Measurements from ENCODE around the gene PBX2.

Gene PBX2

DNA sequence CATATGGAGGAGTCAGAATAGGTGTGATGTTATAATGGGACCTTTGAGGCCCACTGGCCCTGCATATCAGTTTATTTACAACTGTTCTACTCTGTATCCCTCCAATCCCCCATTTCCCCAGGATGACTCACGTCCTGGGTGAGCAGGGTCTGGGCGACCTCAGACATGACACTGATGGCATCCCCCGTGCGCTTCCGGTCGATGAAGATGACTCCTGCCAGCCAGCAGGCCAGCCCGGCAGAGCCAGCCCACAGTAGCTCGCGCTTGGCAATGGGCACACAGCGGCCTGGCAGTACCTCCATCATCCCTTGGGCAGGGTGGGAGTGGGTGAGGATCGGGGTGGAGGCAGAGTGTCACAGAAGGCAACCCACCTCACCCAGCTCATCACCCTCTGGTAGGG lies 19.7 kb downstream of the PBX2 start:
- DNase-seq, result no peak

DNA sequence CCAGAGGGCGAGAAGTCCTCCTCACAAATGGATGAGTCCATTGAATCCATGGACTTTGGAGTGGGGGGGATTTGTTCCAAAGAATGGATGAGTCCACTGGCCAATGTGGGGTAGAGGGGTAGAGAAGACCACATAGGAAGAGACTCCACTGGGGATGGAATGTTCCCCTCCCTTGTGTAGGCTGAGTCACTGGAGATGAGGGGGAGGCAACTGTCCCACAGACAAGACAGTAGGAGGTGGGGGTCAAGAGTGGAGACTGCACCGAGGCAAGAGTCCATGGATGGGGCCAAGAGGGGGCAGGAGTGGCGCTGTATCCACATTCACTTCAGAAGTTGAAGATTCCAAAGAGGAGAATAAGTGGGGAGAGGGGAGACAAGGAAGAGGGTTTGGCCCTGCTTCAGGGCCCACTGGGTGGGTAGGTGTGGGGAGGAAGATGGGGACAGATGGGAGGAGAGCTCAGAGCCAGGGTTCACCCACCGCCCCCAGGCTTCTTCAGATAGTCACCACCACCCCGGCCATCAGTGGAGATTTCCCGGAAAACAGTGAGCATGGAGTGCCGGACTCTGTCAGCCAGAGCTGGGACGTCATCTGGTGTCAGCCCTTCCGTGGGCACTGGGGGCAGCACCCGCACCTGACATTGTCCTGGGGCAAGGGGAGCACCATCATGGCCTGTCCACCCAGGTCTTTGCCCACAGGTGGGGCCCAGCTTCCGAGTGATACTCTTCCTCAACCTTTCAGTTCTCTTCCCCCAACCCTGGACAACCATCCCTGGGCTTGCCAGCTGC lies 21.0 kb downstream of the PBX2 start:
- DNase-seq, result no peak

DNA sequence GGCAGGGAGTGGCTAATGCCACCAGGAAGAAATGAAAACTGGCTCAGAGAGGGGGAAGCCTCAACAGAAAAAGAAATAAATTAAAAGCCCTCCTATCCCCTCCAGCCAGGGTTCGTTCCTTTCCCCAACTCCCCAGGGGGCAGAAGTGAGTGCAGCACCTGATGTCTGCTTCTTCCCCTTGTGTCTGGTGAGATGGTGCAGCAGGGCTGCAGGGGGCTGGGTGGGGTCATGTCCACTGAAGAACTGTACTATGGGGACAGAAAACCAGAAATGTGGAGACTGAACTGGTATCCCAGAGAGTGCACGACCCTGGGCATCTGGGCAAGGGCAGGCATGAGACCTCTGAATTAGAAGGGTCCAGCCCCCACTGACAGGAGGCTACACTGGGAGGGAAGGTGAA lies 21.7 kb downstream of the PBX2 start:
- no peak for DNase-seq

DNA sequence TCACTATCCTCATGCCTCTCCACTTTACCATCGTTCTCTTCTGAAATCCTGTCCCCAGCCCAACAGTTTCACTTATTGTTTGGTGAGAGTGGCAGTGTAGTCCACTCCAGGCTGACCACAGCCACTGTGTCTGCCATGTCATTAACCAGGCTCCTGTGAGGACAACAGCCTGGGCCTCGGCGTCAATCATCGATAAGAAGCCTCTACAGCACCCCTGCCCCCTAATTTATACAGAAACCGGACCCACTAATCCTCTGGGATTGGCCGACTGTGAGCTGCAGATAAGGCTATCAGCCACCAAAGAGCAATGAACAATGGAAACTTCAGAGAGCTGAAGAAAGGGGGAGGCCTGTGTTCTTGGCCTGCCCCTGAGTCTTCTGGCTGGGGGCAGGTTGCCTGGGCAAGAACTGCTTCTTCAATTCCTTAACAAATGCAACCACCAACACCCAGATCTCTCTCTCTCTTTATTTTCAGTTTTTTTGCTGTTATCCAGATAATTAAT lies 22.2 kb downstream of the PBX2 start:
- no peak for DNase-seq

DNA sequence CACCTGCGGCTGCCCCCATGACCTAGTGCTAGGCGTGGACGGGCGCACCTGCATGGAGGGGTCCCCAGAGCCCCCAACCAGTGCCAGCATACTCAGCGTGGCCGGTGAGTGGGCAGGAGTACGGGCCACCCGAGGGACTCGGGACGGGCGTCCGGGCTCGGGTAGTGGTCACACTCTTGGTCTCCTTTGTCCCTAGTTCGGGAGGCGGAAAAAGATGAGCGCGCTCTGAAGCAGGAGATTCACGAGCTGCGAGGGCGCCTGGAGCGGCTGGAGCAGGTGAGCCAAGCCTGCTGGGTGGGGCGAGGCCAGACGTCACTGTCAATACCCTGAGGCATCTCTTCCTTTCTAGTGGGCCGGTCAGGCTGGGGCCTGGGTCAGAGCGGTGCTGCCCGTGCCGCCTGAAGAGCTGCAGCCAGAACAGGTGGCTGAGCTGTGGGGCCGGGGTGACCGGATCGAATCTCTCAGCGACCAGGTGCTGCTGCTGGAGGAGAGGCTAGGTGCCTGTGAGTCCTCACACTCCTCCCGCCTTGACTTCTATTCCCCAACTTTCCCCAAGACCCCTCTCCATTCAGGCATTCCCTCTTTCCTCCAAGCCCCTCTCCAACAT lies 22.7 kb downstream of the PBX2 start:
- DNase-seq, result no peak

DNA sequence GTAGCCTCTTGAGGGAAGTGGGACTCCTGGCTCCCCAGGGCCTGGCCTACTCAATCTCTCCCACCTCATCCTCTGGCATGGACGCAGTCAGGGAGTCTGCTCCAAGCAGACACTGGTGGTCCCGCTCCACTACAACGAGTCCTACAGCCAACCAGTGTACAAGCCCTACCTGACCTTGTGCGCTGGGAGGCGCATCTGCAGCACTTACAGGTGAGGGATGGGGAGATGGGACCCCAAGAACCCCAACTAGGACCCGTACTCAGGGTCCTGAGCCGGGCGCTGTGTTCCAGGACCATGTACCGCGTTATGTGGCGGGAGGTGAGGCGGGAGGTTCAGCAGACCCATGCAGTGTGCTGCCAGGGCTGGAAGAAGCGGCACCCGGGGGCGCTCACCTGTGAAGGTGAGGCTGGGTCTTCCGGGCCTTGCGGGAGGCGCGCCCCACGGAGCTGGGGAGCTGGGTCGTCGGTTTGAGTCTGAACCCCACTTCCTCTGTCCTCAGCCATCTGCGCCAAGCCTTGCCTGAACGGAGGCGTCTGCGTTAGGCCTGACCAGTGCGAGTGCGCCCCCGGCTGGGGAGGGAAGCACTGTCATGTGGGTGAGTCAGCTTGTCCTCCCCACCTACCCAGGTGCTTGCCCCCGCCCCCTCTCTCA lies 23.5 kb downstream of the PBX2 start:
- DNase-seq, result no peak

DNA sequence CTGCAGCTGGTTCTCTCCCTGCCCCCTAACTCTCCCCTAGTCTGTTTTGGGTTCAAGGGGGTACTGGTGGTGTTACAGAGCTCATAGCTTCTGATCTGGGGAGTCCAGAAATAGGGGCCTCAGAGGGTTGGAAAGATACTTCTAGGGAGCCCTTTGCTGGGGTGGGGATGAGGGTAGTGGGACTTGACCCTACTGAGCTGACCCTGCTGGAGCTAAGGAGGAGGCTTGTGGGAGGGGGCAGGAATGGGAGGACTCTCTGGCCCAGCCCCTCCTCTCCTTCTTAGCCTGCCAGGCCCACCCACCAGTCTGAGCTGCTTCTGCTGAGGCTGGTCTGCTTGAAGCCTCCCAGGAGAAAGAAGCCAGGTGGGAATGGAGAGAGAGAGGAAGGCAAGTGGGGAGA lies 25.7 kb downstream of the PBX2 start, which contains the start of gene EGFL8:
TSS of gene EGFL8 (plus strand) at position 301 of the 400 bp plus-strand sequence. CDS start 1,571 bp downstream, outside the sequence.
- no peak for DNase-seq

DNA sequence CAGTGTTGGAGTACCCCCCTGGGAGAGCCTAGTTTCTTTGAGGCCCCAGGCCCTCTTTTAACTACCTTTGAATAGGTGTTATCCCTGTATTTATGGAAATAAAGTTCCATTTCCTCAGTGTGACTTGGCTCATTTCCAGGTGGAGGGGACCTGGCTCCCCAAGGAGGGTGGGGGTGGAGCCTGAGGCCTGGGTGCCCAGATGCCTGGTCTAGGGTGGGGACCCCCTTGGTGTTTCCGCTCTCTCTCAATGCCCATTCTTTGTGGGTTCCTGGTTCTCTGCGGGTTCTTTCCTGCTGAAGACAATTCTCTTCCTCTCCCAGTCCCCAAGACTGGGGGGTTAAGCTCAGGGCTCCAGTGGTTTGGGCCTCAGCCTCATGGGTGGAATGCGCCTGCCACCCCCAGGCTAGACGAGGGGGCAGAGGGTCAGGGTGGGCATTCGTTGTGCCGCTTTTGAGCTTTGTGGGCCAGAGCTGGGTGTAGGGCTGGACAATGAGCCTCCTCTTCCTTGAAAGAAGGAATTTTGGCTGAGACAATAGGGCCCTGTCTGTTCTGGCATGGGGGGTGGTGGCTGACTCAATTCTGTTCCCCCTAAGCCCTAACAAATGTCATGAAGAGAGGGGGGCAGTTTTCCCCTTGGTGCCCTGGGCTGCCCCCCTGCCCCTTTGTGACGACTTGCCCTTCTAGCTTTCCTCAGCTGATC lies 26.3 kb downstream of the PBX2 start:
- no peak for DNase-seq

DNA sequence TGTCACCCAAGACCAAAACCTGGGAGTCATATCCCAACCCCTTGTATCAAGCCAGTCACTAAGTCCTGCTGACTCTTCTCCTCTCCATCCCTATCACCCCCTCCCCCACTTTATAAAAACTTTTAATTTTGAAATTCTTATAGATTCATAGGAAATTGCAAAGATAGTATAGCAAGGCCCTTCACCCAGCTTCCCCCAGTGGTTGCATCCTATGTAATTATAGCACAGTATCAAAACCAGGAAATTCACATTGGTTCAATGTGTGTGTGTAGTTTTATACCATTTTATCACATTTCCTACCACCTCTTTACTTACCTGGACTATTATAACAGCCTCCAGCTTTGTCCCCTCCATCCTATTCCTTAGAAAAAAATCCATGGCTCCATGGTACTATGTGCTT lies 31.9 kb downstream of the PBX2 start:
- DNase-seq, result no peak

DNA sequence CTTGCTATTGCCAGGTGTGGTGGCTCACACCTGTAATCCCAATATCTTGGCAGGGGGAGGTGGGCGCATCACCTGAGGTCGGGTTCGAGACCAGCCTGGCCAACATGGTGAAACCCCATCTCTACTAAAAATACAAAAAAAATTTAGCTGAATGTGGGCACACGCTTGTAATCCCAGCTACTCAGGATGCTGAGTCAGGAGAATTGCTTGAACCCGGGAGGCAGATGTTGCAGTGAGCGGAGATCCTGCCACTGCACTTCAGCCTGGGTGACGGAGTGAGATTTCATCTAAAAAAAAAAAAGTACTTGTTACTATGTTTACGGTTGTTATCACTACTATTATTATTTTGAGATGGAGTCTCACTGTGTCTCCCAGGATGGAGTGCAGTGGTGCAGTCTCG lies 33.1 kb downstream of the PBX2 start:
- DNase-seq, result no peak

DNA sequence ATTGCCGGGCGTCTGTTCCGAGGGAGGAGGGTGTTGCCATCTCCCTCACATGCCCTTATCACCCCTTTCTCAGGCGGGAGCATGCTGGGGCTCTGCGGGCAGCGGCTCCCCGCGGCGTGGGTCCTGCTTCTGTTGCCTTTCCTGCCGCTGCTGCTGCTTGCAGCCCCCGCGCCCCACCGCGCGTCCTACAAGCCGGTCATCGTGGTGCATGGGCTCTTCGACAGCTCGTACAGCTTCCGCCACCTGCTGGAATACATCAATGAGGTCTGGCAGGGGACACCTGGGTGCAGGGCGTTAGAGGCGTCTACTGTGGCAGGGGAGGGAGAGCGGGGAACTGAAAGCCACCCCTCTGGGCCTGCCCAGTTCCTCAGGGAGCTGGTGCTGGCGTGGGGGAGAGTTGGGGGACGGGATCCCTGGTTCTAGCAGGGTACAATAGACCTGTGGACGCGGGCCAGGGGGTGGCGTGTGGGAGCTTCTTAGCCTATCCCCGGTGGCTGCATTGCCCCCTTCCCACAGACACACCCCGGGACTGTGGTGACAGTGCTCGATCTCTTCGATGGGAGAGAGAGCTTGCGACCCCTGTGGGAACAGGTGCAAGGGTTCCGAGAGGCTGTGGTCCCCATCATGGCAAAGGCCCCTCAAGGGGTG lies 35.4 kb downstream of the PBX2 start:
- DNase-seq, result peak; percentile 29

DNA sequence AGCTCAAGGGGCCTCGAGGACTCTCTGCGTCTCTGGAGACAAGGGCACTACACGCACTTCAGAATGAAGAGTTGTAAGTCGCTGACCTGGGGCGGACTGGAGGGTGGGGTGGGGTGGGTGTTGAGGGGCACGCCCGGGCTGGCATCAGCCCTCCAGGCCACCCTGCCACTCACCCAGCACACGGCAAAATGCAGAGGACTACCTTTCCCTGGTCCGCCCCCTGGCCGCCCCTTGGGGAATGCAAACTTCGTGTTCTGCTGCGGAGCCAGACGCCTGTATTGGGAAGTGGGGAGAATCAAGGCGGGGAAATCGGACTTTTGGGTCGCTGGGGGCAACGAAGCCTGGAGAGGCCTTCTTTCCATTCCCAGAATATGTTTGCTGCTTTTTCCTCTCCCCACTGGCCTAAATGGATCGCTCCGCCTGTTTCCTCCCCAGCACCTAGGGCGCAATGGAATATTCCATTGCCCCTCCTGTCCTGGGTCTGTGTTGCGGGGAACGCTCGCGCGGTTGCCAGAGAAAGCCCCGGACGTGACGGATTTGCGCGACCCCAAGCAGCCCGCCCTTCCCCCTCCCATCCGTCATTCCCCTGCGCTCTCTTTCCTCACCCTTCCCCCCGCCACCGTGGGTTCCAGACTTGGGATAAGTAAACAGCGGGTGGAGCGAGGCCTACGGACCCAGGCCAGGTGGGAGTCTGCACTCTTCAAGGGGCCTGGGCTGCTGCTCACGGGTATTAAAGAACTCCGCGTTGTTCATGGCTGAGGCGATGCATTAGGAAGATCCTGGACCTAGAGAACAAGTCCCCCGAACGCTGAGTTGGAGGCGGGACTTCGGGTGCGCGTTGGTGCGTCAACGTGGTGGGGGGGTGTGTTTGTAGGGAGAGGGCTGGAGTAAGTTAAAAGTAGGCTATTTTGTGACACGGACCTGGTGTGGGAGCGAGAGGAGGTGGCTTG lies 36.2 kb downstream of the PBX2 start, which contains the start of gene PPT2:
TSS of gene PPT2 (plus strand) at position 578 of the 950 bp plus-strand sequence. CDS start 454 bp downstream, outside the sequence.
- DNase-seq, result peak; percentile 38

DNA sequence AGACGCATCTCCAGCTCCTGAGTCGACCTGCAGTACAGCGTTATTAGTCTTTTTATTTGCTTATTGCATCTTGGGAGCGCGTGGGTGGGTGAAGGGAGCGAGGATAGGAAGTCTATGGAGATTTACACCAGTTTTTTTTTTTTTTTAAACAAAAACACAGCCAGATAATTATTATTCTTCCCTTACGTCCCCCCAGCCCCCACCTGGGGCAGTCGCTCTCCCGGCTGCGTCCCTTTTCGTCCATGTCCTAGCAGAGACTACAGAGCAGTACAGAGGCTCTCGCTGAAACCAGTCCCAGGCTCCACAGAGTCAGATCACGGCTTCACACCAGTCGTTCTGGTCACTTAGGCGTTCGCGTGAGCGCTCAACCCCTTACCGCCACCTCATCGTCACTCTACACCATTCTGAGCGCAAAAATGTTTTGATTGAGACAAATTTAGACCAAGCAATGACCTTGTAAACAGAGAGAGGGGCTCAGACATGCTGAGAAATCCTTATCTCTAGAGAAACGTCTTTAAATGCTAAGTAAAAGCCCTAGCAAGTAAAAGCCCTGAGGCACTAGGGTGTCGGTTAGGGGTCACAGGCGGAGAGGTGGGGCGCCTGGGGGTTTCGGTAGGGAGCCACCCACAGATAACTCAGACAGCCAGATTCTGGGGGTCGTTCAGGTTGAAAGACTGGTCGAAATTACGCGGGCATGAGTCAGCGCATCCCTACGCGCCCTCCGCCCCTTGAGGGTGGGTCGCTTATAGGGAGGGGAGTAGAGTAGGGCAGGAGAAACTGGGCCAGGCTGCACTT lies 37.0 kb downstream of the PBX2 start:
- DNase-seq, result no peak

DNA sequence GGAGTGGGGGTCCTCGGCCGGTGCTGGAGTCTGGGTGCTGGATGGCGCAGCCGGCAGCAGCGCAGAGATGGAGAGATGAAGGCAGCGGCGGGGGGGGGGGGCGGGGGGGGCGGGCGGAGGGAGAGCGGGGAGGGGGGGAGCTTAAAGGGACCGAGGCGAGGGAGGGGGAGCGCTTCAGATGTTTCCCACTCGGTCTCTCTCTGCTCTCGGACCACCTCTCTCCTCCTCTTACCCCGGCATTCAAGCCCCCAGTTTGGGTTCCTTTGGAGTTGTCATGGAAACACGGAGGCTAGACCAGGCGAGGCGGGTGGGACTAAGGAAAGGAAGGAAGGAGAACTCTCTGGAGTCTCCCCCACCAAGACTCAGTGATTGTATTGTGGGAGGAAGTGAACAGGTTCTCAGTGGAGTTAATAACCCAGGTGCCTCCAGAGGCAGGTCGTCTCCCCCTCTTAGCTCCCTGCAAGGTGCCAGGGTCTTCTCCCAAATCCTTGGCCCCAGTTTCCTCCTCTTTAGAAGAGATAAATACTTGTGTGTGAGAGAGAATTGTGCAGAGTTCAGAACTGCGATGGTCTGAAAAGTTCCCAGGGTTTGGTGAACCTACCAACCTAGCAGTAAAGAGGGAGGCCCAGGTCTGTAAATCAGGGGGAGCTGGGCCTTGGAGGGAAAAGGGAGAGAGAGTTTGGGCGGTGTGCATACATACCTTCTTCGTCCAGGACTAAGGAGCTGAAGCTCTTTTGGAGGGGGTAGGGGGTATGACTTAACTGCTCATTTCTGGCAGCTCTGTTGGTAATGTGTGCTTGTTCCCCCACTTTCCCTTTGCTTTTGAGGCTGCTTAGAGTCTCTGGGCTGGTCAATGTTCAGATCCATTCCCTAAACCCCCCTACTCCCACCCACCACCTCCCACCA lies 37.9 kb downstream of the PBX2 start, which contains the start of gene PRRT1:
TSS of gene PRRT1 (minus strand) at position 77 of the 906 bp plus-strand sequence. CDS start 112 bp downstream, outside the sequence.
- no peak for DNase-seq

DNA sequence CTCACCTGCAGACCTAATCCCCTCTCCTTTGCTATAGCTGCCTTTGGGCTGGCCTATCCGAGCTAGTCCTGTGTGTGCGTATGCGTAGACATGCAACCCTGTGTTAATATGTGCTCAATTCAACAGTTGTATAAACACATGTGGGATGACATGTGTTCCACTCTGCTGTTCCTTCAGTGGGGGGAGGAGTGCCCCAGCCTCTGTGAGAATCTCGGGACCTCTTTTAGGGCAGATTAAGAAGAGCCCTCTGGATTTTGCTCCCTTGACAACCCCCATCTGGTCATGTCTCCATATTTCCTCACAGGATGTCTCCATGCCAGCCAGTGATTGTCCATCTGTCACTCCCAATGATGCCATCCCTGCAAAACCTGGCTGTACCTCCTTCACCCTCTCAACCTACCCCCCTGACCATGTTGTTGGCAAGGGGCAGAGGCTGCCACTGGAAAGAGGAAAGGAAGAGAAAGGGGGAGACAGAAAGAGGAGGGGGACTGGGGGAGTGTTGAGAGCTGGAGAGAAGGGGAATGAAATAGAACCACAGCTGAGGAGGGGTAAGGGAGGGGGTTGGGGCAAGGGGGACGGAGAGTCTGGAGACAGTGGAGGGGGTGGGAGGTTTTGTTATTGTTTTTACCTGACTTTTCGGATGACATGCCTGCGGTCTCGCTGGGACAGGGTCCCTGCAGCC lies 38.7 kb downstream of the PBX2 start:
- no peak for DNase-seq

DNA sequence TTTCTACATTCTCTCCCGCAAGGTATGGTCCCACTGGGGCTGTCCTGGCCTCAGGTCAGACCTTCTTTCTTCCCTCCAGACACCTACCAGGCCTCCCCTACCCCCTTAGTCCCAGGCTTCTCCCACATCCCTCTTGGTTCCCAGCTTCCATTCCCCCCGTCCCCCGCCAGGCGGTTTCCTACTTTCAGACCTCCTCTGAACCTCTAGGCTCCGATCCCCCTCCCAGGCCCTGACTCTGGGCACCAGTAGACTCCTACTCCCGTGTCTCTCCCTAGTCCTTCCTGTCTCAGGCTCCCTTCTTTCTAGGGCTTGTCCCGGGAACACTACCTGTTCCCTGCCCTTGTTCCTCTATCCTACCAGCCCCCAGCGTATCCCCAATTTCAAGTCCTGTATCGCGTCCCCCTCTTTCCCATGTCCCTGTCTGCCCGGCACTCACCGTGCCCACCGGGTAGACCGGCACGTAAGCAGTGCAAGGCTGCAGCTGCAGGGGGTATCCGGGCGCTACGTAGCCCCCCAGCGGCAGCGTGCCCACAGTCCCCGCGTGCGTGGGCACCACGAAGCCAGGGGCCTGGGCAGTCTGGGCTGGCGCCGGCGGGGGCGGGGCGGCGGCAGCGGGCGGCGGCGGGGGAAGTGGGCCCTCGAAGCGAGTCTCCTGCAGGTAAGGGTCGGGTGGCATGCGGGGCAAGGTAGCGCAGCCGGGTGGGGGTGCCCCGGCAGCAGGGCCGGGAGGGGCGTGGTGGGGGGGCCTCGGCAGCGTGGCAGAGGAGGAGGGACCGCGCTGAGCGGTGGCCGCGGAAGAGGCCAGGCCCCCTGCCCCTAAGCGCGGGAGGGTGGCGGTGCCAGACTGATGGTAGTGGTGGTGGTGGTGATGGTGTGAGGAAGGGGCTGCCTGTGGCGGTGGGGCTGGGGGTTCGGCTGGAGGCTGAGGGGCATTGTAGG lies 39.8 kb downstream of the PBX2 start:
- no peak for DNase-seq

DNA sequence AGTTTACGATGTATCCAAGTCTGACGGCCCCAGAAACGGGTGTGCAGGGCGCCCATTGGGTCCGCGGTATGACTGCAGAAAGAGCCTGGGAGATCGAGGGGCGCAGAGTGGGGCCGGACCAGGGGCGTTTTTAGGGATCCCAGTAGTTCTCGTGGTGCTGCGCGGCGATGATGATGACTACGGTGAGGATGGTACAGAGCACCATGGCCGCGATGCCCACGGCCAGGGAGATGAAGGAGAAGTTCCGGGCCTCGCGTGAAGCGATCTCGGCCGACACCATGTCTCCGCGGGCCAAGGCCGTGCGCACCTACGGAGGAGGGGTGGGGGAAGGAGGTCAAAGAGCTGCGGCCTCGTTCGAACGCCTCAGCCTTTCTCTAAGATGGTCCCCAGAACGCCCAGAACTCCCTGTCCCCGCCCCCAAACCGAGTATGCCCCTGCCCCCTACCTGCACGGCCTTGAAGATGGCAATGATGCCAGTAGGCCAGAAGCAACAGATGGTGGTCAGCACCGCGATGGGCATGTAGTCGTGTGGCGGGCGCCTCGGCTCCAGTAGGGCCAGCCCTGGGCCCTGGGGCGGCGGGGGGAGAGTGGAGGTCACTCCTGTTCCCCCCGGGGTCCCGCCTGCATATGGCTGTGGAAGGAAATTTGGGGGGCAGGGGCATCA lies 40.8 kb downstream of the PBX2 start:
- no peak for DNase-seq

Measured in GF-D8 (cell line).